Measurements from ENCODE around the gene NAALADL2.

GRCh38 chr3:175399156-175399840 lies 540.2 kb downstream of the NAALADL2 start:
- TF ChIP-seq CTCF (IDR thresholded peaks at IDR 0.05; ENCODE audit: low read depth, low read length, missing input control) (no peak), YY1 (IDR thresholded peaks at IDR 0.05) (no peak), JUND (IDR thresholded peaks at IDR 0.05) (no peak), FOXA1 (IDR thresholded peaks at IDR 0.05) (no peak), REST (IDR thresholded peaks at IDR 0.05) (no peak), MAX (IDR thresholded peaks at IDR 0.05) (no peak), SP1 (IDR thresholded peaks at IDR 0.05) (no peak)

Data from liver (tissue), 3 donors.